CD14-positive monocyte (primary cell): ENCODE data around the gene THAP6. TPM values are rescaled to one million over a fixed set of nuclear protein-coding genes. Genes with fewer than 3 reads are reported as not detected.
A peak's percentile ranks its signal among the peaks of the same experiment; 100 is the strongest.

Experiments used
- DNase-seq, 3 donors: peaks; one replicate each; pipeline ENCODE4 v3.0.0-alpha.2; 2011 to 2022
- H2AFZ ChIP-seq: 2 replicates; pipeline ENCODE4 v1.6.0; 2012; ENCODE audit warnings: mild to moderate bottlenecking, low read depth, low read length, inconsistent platforms; ENCODE audit not compliant: insufficient read depth, poor library complexity, severe bottlenecking
- H3K27ac ChIP-seq, 2 donors: 1 replicate in 1 of 2; 2 replicates in 1 of 2; pipeline ENCODE4 v1.5.1; 2012 to 2013; ENCODE audit warnings: low read length in 2 of 2, control low read depth in 1 of 2, inconsistent platforms in 1 of 2, low read depth in 1 of 2, mild to moderate bottlenecking in 1 of 2
- H3K27me3 ChIP-seq, 2 donors: one replicate each; pipeline versions ENCODE4 v1.6.0 to v1.6.1; 2011 to 2013; ENCODE audit warnings: low read length in 2 of 2; ENCODE audit not compliant: control insufficient read depth in 2 of 2, insufficient read depth in 2 of 2
- H3K36me3 ChIP-seq, 2 donors: replicated peaks in 1 of 2; 1 replicate in 1 of 2; 2 replicates in 1 of 2; pipeline versions ENCODE4 v1.5.1 to v1.6.1; 2012 to 2013; ENCODE audit warnings: low read length in 2 of 2, control low read depth in 1 of 2, inconsistent platforms in 1 of 2, mild to moderate bottlenecking in 1 of 2; ENCODE audit not compliant: insufficient read depth in 2 of 2, control insufficient read depth in 1 of 2
- H3K4me1 ChIP-seq, 2 donors: 1 replicate in 1 of 2; 2 replicates in 1 of 2; pipeline versions ENCODE4 v1.5.1 to v1.6.1; 2012 to 2013; ENCODE audit warnings: low read length in 2 of 2, control low read depth in 1 of 2, inconsistent platforms in 1 of 2, mild to moderate bottlenecking in 1 of 2, moderate library complexity in 1 of 2; ENCODE audit not compliant: insufficient read depth in 2 of 2, control insufficient read depth in 1 of 2
- H3K4me2 ChIP-seq: replicated peaks from 2 replicates; pipeline ENCODE3; 2012; ENCODE audit warnings: low read length, moderate library complexity, mild to moderate bottlenecking; ENCODE audit not compliant: poor library complexity, severe bottlenecking; ENCODE audit errors: extremely low read depth
- H3K4me3 ChIP-seq, 3 experiments: fragments of 200-600 bp in 1 of 3; sonication (generic) in 1 of 3; replicated peaks in 1 of 3; 1 replicate in 2 of 3; 2 replicates in 1 of 3; pipeline ENCODE4 v1.5.1; 2011 to 2013; ENCODE audit warnings: low read length in 3 of 3, mild to moderate bottlenecking in 3 of 3, control low read depth in 2 of 3, low read depth in 2 of 3, inconsistent platforms in 1 of 3, moderate library complexity in 1 of 3
- H3K79me2 ChIP-seq: 2 replicates; pipeline ENCODE4 v1.6.0; 2012; ENCODE audit warnings: mild to moderate bottlenecking, control low read depth, inconsistent platforms, low read length, moderate library complexity; ENCODE audit not compliant: insufficient read depth
- H3K9ac ChIP-seq: 2 replicates; pipeline ENCODE4 v1.6.0; 2017; ENCODE audit warnings: low read length, mild to moderate bottlenecking; ENCODE audit not compliant: insufficient read depth, poor library complexity, severe bottlenecking
- H3K9me3 ChIP-seq, 2 donors: replicated peaks in 1 of 2; 1 replicate in 1 of 2; 2 replicates in 1 of 2; pipeline versions ENCODE4 v1.5.1 to v1.6.1; 2012 to 2013; ENCODE audit warnings: low read length in 2 of 2, control low read depth in 1 of 2; ENCODE audit not compliant: control insufficient read depth in 1 of 2, insufficient read depth in 1 of 2
- H4K20me1 ChIP-seq: 2 replicates; pipeline ENCODE4 v1.6.0; 2012; ENCODE audit warnings: mild to moderate bottlenecking, low read length, control low read depth, moderate library complexity; ENCODE audit not compliant: insufficient read depth
- H3K27ac Mint-ChIP-seq, 7 donors: one replicate each; pipeline ENCODE4 v1.8.0; 2020; ENCODE audit warnings: mild to moderate bottlenecking in 7 of 7, mixed read lengths in 7 of 7, moderate library complexity in 6 of 7, inconsistent platforms in 2 of 7
- H3K27me3 Mint-ChIP-seq, 3 donors: one replicate each; pipeline ENCODE4 v1.8.0; 2021 to 2022; ENCODE audit warnings: low read depth in 3 of 3, mild to moderate bottlenecking in 3 of 3, mixed read lengths in 3 of 3, moderate library complexity in 3 of 3, inconsistent platforms in 1 of 3
- H3K36me3 Mint-ChIP-seq, 2 donors: one replicate each; pipeline ENCODE4 v1.8.0; 2020; ENCODE audit warnings: mixed read lengths in 2 of 2, inconsistent platforms in 1 of 2, mild to moderate bottlenecking in 1 of 2
- H3K4me1 Mint-ChIP-seq: one replicate; pipeline ENCODE4 v1.8.0; 2020; ENCODE audit warnings: mild to moderate bottlenecking, mixed read lengths
- H3K4me3 Mint-ChIP-seq, 2 donors: one replicate each; pipeline ENCODE4 v1.8.0; 2020; ENCODE audit warnings: mild to moderate bottlenecking in 2 of 2, mixed read lengths in 2 of 2, moderate library complexity in 1 of 2
- H3K9me3 Mint-ChIP-seq, 7 donors: one replicate each; pipeline ENCODE4 v1.8.0; 2020 to 2022; ENCODE audit warnings: mixed read lengths in 7 of 7, mild to moderate bottlenecking in 6 of 7, moderate library complexity in 6 of 7, inconsistent platforms in 2 of 7
- CTCF ChIP-seq: fragments of 200-600 bp; IDR thresholded peaks from one replicate; pipeline ENCODE4 v1.8.0; 2022; ENCODE audit warnings: antibody characterized with exemption, mild to moderate bottlenecking
- WGBS: methylation state at CpG from one replicate; pipeline ENCODE4 v1.1.5; 2013; ENCODE audit warnings: missing lambda C conversion rate; ENCODE audit not compliant: insufficient coverage; 5-methylcytosine and 5-hydroxymethylcytosine counted together
- intact Hi-C, 2 donors: fragments of 100-400 bp; cut with micrococcal nuclease; formaldehyde crosslinking; loops; one replicate each; pipeline versions ENCODE4 v1.15.0 to v1.15.1; 2023
- polyA plus RNA-seq, 3 donors: library from polyadenylated mRNA; depleted of rRNA in 1 of 3; unstranded in 2 of 3; stranded (reverse) in 1 of 3; fragments of 300-500 nt in 2 of 3; fragments of >200 nt in 1 of 3; fragmentation: Illumina TruSeq in 2 of 3; gene quantifications; 1 replicate in 2 of 3; 2 replicates in 1 of 3; pipeline ENCODE4 v1.2.3, GENCODE V29; 2012 to 2021

The THAP6 gene
- polyA plus RNA-seq, 3 donors: 2.3 to 6.1 (median 5.6) TPM

GRCh38 chr4:75496406-75496805 is 17.9 kb upstream of the THAP6 start:
- no peak overlapping the region for H3K9ac ChIP-seq
- peaks cover 12 to 25% of the 10 kb centered on the region in 2 donors for H3K4me1 ChIP-seq
- no peak overlapping the region for H2AFZ ChIP-seq
- peaks cover 60% of the 10 kb centered on the region for H3K79me2 ChIP-seq
- no peak overlapping the region for H3K4me3 ChIP-seq
- peak overlapping the region in 5 of 7 donors; percentile 82 to 94 (median 93) for H3K27ac Mint-ChIP-seq
- peaks cover 25 to 53% of the 10 kb centered on the region in 2 donors for H3K36me3 ChIP-seq
- intact Hi-C loops: no loop called here
- H3K4me2 ChIP-seq: no peak overlapping the region
- H3K4me1 Mint-ChIP-seq: peaks cover 22% of the 10 kb centered on the region
- no peaks in the 10 kb centered on the region for H3K27me3 Mint-ChIP-seq
- peak overlapping the region in 1 of 2 donors; percentile 87 for H3K27ac ChIP-seq
- H4K20me1 ChIP-seq: no peaks in the 10 kb centered on the region
- WGBS: no CpG with 5 or more reads among the region's 2 CpGs
- H3K36me3 Mint-ChIP-seq: peaks cover 41 to 55% of the 10 kb centered on the region in 2 donors
- H3K9me3 Mint-ChIP-seq: no peaks in the 10 kb centered on the region
- H3K27me3 ChIP-seq: no peaks in the 10 kb centered on the region
- no peak for TF ChIP-seq CTCF
- no peaks in the 10 kb centered on the region for H3K9me3 ChIP-seq
- DNase-seq: no peak
- no peak overlapping the region for H3K4me3 Mint-ChIP-seq

- intact Hi-C loops: no loop called here
- peaks cover 66% of the 10 kb centered on the region for H3K79me2 ChIP-seq
- Mint-ChIP-seq H3K4me3 (no peak overlapping the region), H3K4me1 (peaks cover 22% of the 10 kb centered on the region), H3K27me3 (no peaks in the 10 kb centered on the region), H3K36me3 (peaks cover 39 to 54% of the 10 kb centered on the region in 2 donors), H3K27ac (peak overlapping the region in 1 of 7 donors; percentile 10), H3K9me3 (no peaks in the 10 kb centered on the region)
- no peak for DNase-seq
- H4K20me1 ChIP-seq: no peaks in the 10 kb centered on the region
- H3K4me2 ChIP-seq: no peak overlapping the region
- H3K9ac ChIP-seq: no peak overlapping the region
- H3K36me3 ChIP-seq: peaks cover 24 to 54% of the 10 kb centered on the region in 2 donors
- H2AFZ ChIP-seq: no peak overlapping the region
- no peak for TF ChIP-seq CTCF
- H3K27ac ChIP-seq: no peak overlapping the region
- 88% methylated on average over 5 of the region's 5 CpGs for WGBS
- H3K9me3 ChIP-seq: no peaks in the 10 kb centered on the region
- H3K4me1 ChIP-seq: peaks cover 12 to 25% of the 10 kb centered on the region in 2 donors
- no peaks in the 10 kb centered on the region for H3K27me3 ChIP-seq
- no peak overlapping the region for H3K4me3 ChIP-seq
These were observed 17.1 kb upstream of the THAP6 start for GRCh38 chr4:75497133-75497532.
